Activated T-helper 9 cell treated with anti-CD3 and anti-CD28 coated beads, Interleukin-2, amount 50 U/mL, for 16 hours (primary cell): Measurements from ENCODE around the gene BRIP1.
"Not testable (repeated sequence)": the region's sequence is repeated elsewhere in the genome, so short reads cannot be mapped to it uniquely, and the experiment has no call there.

ENCODE experiments used
- DNase-seq: peaks from one replicate; pipeline ENCODE4 v3.0.0-alpha.2; 2020; ENCODE audit warnings: low read depth

The BRIP1 gene

GRCh38 chr17:61862975-61863800, at the start of gene BRIP1:
Gene BRIP1 (minus strand): TSS chr17:61863528. CDS start chr17:61861539, 1,989 bp downstream.
- peak; percentile 82 for DNase-seq

GRCh38 chr17:61908292-61909037, 45.1 kb upstream of the BRIP1 start:
- no peak for DNase-seq

- DNase-seq = no peak
These were observed 44.0 kb upstream of the BRIP1 start for GRCh38 chr17:61907361-61907760.

- DNase-seq = peak; percentile 3
These were observed 40.9 kb upstream of the BRIP1 start for GRCh38 chr17:61904094-61904710.

- no peak for DNase-seq
These were observed 39.9 kb upstream of the BRIP1 start for GRCh38 chr17:61903251-61903650.

- no peak for DNase-seq
These were observed 34.3 kb upstream of the BRIP1 start for GRCh38 chr17:61897548-61898180.

- DNase-seq = no peak
These were observed 32.1 kb upstream of the BRIP1 start for GRCh38 chr17:61895391-61895790.

- DNase-seq = not testable (repeated sequence)
These were observed 31.0 kb upstream of the BRIP1 start for GRCh38 chr17:61894310-61894709.

GRCh38 chr17:61887733-61888132, 24.4 kb upstream of the BRIP1 start:
- DNase-seq = not testable (repeated sequence)

- not testable (repeated sequence) for DNase-seq
These were observed 22.5 kb upstream of the BRIP1 start for GRCh38 chr17:61885865-61886264.

- no peak for DNase-seq
These were observed 21.5 kb upstream of the BRIP1 start for GRCh38 chr17:61884864-61885263.

GRCh38 chr17:61880589-61881102, 17.3 kb upstream of the BRIP1 start:
- no peak for DNase-seq

- no peak for DNase-seq
These were observed 15.8 kb upstream of the BRIP1 start for GRCh38 chr17:61878984-61879612.

- no peak for DNase-seq
These were observed 15.2 kb upstream of the BRIP1 start for GRCh38 chr17:61878520-61878919.

- DNase-seq = no peak
These were observed 14.5 kb upstream of the BRIP1 start for GRCh38 chr17:61877837-61878236.

GRCh38 chr17:61875804-61876203, 12.5 kb upstream of the BRIP1 start:
- DNase-seq = no peak

- DNase-seq = no peak
These were observed 12.0 kb upstream of the BRIP1 start for GRCh38 chr17:61875285-61875684.

- DNase-seq = no peak
These were observed 10.7 kb upstream of the BRIP1 start for GRCh38 chr17:61874075-61874474.

GRCh38 chr17:61872099-61872498, 8.8 kb upstream of the BRIP1 start:
- no peak for DNase-seq

- DNase-seq = no peak
These were observed 5.8 kb upstream of the BRIP1 start for GRCh38 chr17:61869138-61869537.

GRCh38 chr17:61868074-61868473, 4.7 kb upstream of the BRIP1 start:
- no peak for DNase-seq

GRCh38 chr17:61867033-61867432, 3.7 kb upstream of the BRIP1 start:
- no peak for DNase-seq
